H1 (cell line): ENCODE data around the gene NEGR1. TPM values are rescaled to one million over a fixed set of nuclear protein-coding genes. Genes with fewer than 3 reads are reported as not detected.

Experiments used
- CTCF ChIA-PET: fragments of 300-600 bp; sonication (Branson Sonifier 250); formaldehyde crosslinking; loops from one replicate; lab custom pipeline; 2021; ENCODE audit not compliant: partially characterized antibody; lab: Charles Lee
- POLR2A ChIA-PET: fragments of 300-600 bp; sonication (Branson Sonifier 250); formaldehyde crosslinking; loops from one replicate; lab custom pipeline; 2021; ENCODE audit warnings: inconsistent platforms; ENCODE audit not compliant: partially characterized antibody; lab: Charles Lee
- DNase-seq, 2 experiments: peaks; one replicate each; pipeline versions ENCODE4 v3.0.0 to v3.0.0-alpha.2; 2010 to 2022; ENCODE audit warnings: low spot score in 2 of 2, low read depth in 1 of 2, mixed read lengths in 1 of 2
- FAIRE-seq: peaks from 2 replicates; lab custom pipeline; 2011; peaks lifted over from hg19 to GRCh38; lab: Jason Lieb, UNC
- H2AFZ ChIP-seq: 2 replicates; pipeline ENCODE4 v1.8.1; 2012; ENCODE audit warnings: low read length, inconsistent platforms
- H2AK5ac ChIP-seq: 2 replicates; pipeline ENCODE4 v1.6.1; 2013; ENCODE audit warnings: low read depth, low read length
- H2BK120ac ChIP-seq: replicated peaks from 2 replicates; pipeline ENCODE3; 2013; ENCODE audit warnings: low read depth, low read length, inconsistent platforms
- H2BK12ac ChIP-seq: 2 replicates; pipeline ENCODE4 v1.6.1; 2013; ENCODE audit warnings: low read depth, low read length
- H2BK15ac ChIP-seq: 2 replicates; pipeline ENCODE4 v1.6.1; 2013; ENCODE audit warnings: low read length
- H2BK20ac ChIP-seq: 2 replicates; pipeline ENCODE4 v1.6.1; 2013; ENCODE audit warnings: low read length
- H2BK5ac ChIP-seq: 2 replicates; pipeline ENCODE4 v1.6.1; 2013; ENCODE audit warnings: low read depth, low read length
- H3K14ac ChIP-seq: 2 replicates; pipeline ENCODE4 v1.6.1; 2013; ENCODE audit warnings: inconsistent platforms; ENCODE audit not compliant: insufficient read length
- H3K18ac ChIP-seq: 2 replicates; pipeline ENCODE4 v1.6.1; 2013; ENCODE audit warnings: low read length; ENCODE audit errors: extremely low read depth
- H3K23ac ChIP-seq: 2 replicates; pipeline ENCODE4 v1.6.1; 2013; ENCODE audit warnings: inconsistent platforms; ENCODE audit not compliant: insufficient read length
- H3K23me2 ChIP-seq: 2 replicates; pipeline ENCODE4 v1.6.1; 2013; ENCODE audit warnings: low read depth, low read length
- H3K27ac ChIP-seq: 2 replicates; pipeline ENCODE4 v1.6.1; 2011; ENCODE audit warnings: low read depth, low read length, inconsistent platforms
- H3K27me3 ChIP-seq, 4 experiments: replicated peaks in 1 of 4; 1 replicate in 1 of 4; 2 replicates in 3 of 4; pipeline versions ENCODE4 v1.6.1 to v1.8.1; 2011 to 2013; ENCODE audit warnings: low read length in 3 of 4, mild to moderate bottlenecking in 3 of 4, inconsistent platforms in 2 of 4, mixed read lengths in 2 of 4, moderate library complexity in 1 of 4; ENCODE audit not compliant: control insufficient read depth in 3 of 4, insufficient read depth in 3 of 4; ENCODE audit errors: extremely low read depth in 1 of 4
- H3K36me3 ChIP-seq, 4 experiments: 2 replicates each; pipeline versions ENCODE4 v1.6.1 to v1.8.1; 2011 to 2013; ENCODE audit warnings: mild to moderate bottlenecking in 4 of 4, low read length in 3 of 4, moderate library complexity in 2 of 4, control low read depth in 1 of 4, inconsistent platforms in 1 of 4; ENCODE audit not compliant: insufficient read depth in 4 of 4, control insufficient read depth in 2 of 4
- H3K4ac ChIP-seq: replicated peaks from 2 replicates; pipeline ENCODE3; 2013; ENCODE audit warnings: low read length, low read depth, mixed read lengths, inconsistent platforms; ENCODE audit not compliant: insufficient read length
- H3K4me1 ChIP-seq, 4 experiments: replicated peaks in 1 of 4; 1 replicate in 1 of 4; 2 replicates in 3 of 4; pipeline versions ENCODE4 v1.6.1 to v1.8.1; 2011 to 2013; ENCODE audit warnings: low read length in 3 of 4, inconsistent platforms in 2 of 4, mixed read lengths in 1 of 4; ENCODE audit not compliant: insufficient read depth in 4 of 4, control insufficient read depth in 3 of 4
- H3K4me2 ChIP-seq, 2 experiments: 2 replicates each; pipeline versions ENCODE4 v1.6.1 to v1.8.1; 2011 to 2013; ENCODE audit warnings: low read depth in 2 of 2, low read length in 2 of 2, control low read depth in 1 of 2, inconsistent platforms in 1 of 2, mild to moderate bottlenecking in 1 of 2; ENCODE audit not compliant: insufficient read depth in 1 of 2
- H3K4me3 ChIP-seq, 4 experiments: fragments of 200-600, 300-600 bp in 1 of 4; sonication (generic), shearing (Covaris generic), sonication (Bioruptor Twin) in 1 of 4; 2 replicates each; pipeline versions ENCODE4 v1.5.1 to v1.8.1; 2011 to 2016; ENCODE audit warnings: low read length in 4 of 4, low read depth in 3 of 4, control low read depth in 2 of 4, inconsistent platforms in 2 of 4, mild to moderate bottlenecking in 2 of 4, mixed read lengths in 1 of 4, moderate library complexity in 1 of 4; ENCODE audit not compliant: insufficient read depth in 2 of 4; ENCODE audit errors: extremely low read depth in 1 of 4
- H3K56ac ChIP-seq: replicated peaks from 2 replicates; pipeline ENCODE3; 2013; ENCODE audit warnings: low read depth, mild to moderate bottlenecking, mixed read lengths, low read length, inconsistent platforms; ENCODE audit not compliant: insufficient read length
- H3K79me1 ChIP-seq: 2 replicates; pipeline ENCODE4 v1.6.1; 2013; ENCODE audit warnings: low read depth, low read length, control low read depth
- H3K79me2 ChIP-seq, 2 experiments: 2 replicates each; pipeline versions ENCODE4 v1.6.1 to v1.8.1; 2012 to 2013; ENCODE audit warnings: low read length in 2 of 2, mild to moderate bottlenecking in 2 of 2, inconsistent platforms in 1 of 2; ENCODE audit not compliant: insufficient read depth in 2 of 2, control insufficient read depth in 1 of 2
- H3K9ac ChIP-seq, 4 experiments: replicated peaks in 1 of 4; 1 replicate in 1 of 4; 2 replicates in 3 of 4; pipeline versions ENCODE4 v1.6.1 to v1.8.1; 2011 to 2013; ENCODE audit warnings: low read depth in 3 of 4, low read length in 3 of 4, control low read depth in 2 of 4, mild to moderate bottlenecking in 2 of 4, moderate library complexity in 2 of 4, inconsistent platforms in 1 of 4; ENCODE audit errors: extremely low read depth in 1 of 4
- H3K9me3 ChIP-seq, 2 experiments: 2 replicates each; pipeline versions ENCODE4 v1.6.1 to v1.8.1; 2012 to 2013; ENCODE audit warnings: mild to moderate bottlenecking in 2 of 2, moderate library complexity in 2 of 2, control low read depth in 1 of 2, inconsistent platforms in 1 of 2, low read depth in 1 of 2, low read length in 1 of 2, mixed read lengths in 1 of 2; ENCODE audit not compliant: insufficient read depth in 2 of 2
- H4K20me1 ChIP-seq, 2 experiments: replicated peaks in 1 of 2; 2 replicates each; pipeline versions ENCODE3 to v1.8.1; 2011 to 2013; ENCODE audit warnings: inconsistent platforms in 2 of 2, low read length in 2 of 2, mild to moderate bottlenecking in 1 of 2; ENCODE audit not compliant: insufficient read depth in 2 of 2, control insufficient read depth in 1 of 2
- H4K5ac ChIP-seq: 2 replicates; pipeline ENCODE4 v1.6.1; 2013; ENCODE audit warnings: low read length, low read depth, mixed read lengths, inconsistent platforms; ENCODE audit not compliant: insufficient read length
- H4K8ac ChIP-seq: 2 replicates; pipeline ENCODE4 v1.8.0; 2013; ENCODE audit warnings: mild to moderate bottlenecking, moderate library complexity, low read length, inconsistent platforms; ENCODE audit not compliant: insufficient read depth; ENCODE audit errors: extremely low read depth
- H4K91ac ChIP-seq: replicated peaks from 2 replicates; pipeline ENCODE3; 2013; ENCODE audit warnings: low read length, mixed read lengths, inconsistent platforms; ENCODE audit not compliant: insufficient read length
- CTCF ChIP-seq, 3 experiments: IDR thresholded peaks; 1 replicate in 2 of 3; 2 replicates in 1 of 3; pipeline versions ENCODE4 v1.5.1 to v1.6.1; 2011; ENCODE audit warnings: low read length in 3 of 3, mild to moderate bottlenecking in 3 of 3, inconsistent platforms in 2 of 3, low read depth in 1 of 3, moderate library complexity in 1 of 3; ENCODE audit not compliant: insufficient read depth in 1 of 3; ENCODE audit errors: control extremely low read depth in 1 of 3
- SIRT6 ChIP-seq: IDR thresholded peaks from one replicate; pipeline ENCODE4 v1.7.1; 2012; ENCODE audit warnings: low read length, inconsistent platforms
- SRF ChIP-seq: IDR thresholded peaks from 2 replicates; pipeline ENCODE4 v1.6.1; 2011; ENCODE audit warnings: mild to moderate bottlenecking, low read depth, low read length, moderate library complexity
- WGBS, 2 experiments: shearing (Covaris generic) in 1 of 2; methylation state at CpG; one replicate each; pipeline versions ENCODE4 v1.1.6 to v1.1.7; 2013 to 2015; ENCODE audit warnings: low lambda C conversion rate in 2 of 2, mixed read lengths in 2 of 2, inconsistent platforms in 1 of 2, low coverage in 1 of 2, missing lambda C conversion rate in 1 of 2; ENCODE audit not compliant: insufficient replicate concordance in 2 of 2, insufficient coverage in 1 of 2, insufficient read length in 1 of 2; ENCODE audit errors: extremely low coverage in 1 of 2, missing lambda C conversion rate in 1 of 2; 5-methylcytosine and 5-hydroxymethylcytosine counted together
- polyA plus RNA-seq, 7 experiments: library from polyadenylated mRNA; depleted of rRNA in 3 of 7; stranded (reverse) in 5 of 7; unstranded in 2 of 7; fragments of >200 nt in 5 of 7; fragments of 200-250 nt in 2 of 7; gene quantifications; 1 replicate in 5 of 7; 2 replicates in 1 of 7; 4 replicates in 1 of 7; pipeline versions ENCODE4 v1.2.1 to v1.2.3, GENCODE V29; 2011 to 2013; ENCODE audit warnings: missing spikeins in 2 of 7, mixed read lengths in 2 of 7
- total RNA-seq: library from RNA; stranded (reverse); fragmentation: NEBNext Ultra II Directional; extraction: Animal tissue kit (Norgen Biotek cat#: 25700); gene quantifications from 2 replicates; pipeline ENCODE4 v1.2.1, GENCODE V29; 2021
- TF ChIP-seq, protein P1 (sequence below): IDR thresholded peaks from 2 replicates; pipeline ENCODE4 v1.6.1; 2011; ENCODE audit warnings: low read depth, mild to moderate bottlenecking, low read length; ENCODE audit not compliant: insufficient read depth

Gene NEGR1
- total and polyA plus RNA-seq, 2 of the 8 experiments (the other 6 are each of a cell fraction or from before 2014, with no cell fraction given) = 0.71 to 1.3 TPM

GRCh38 chr1:72326494-72326893 is 44.2 kb upstream of the NEGR1 start:
- no peak overlapping the region for H3K4me2 ChIP-seq
- no peak overlapping the region for H3K14ac ChIP-seq
- no peak overlapping the region for H2AFZ ChIP-seq
- no peak overlapping the region for H4K8ac ChIP-seq
- H3K27me3 ChIP-seq = no peaks in the 10 kb centered on the region
- no peaks in the 10 kb centered on the region for H3K36me3 ChIP-seq
- WGBS, 2 experiments = no CpG with 5 or more reads among the region's 2 CpGs
- no peak overlapping the region for H3K23ac ChIP-seq
- no peak overlapping the region for H2BK12ac ChIP-seq
- no peaks in the 10 kb centered on the region for H3K23me2 ChIP-seq
- FAIRE-seq (no peak), DNase-seq (no peak)
- H3K56ac ChIP-seq = no peak overlapping the region
- TF ChIP-seq, protein P1, sequence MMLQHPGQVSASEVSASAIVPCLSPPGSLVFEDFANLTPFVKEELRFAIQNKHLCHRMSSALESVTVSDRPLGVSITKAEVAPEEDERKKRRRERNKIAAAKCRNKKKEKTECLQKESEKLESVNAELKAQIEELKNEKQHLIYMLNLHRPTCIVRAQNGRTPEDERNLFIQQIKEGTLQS = no peak
- TF ChIP-seq SIRT6 (no peak), SRF (no peak), CTCF (IDR thresholded peaks at IDR 0.05; ENCODE audit: control extremely low read depth in 1 of 3, insufficient read depth in 1 of 3, low read depth in 1 of 3, low read length in 3 of 3) (no peak)
- POLR2A ChIA-PET = no interaction called here
- H2AK5ac ChIP-seq = no peak overlapping the region
- H4K20me1 ChIP-seq = no peaks in the 10 kb centered on the region
- H3K27ac ChIP-seq = no peak overlapping the region
- H4K5ac ChIP-seq = no peak overlapping the region
- H2BK20ac ChIP-seq = no peak overlapping the region
- no peak overlapping the region for H4K91ac ChIP-seq
- no peak overlapping the region for H2BK120ac ChIP-seq
- no peak overlapping the region for H2BK15ac ChIP-seq
- no peak overlapping the region for H3K9ac ChIP-seq
- H3K79me1 ChIP-seq = no peaks in the 10 kb centered on the region
- no peak overlapping the region for H3K4ac ChIP-seq
- no peaks in the 10 kb centered on the region for H3K79me2 ChIP-seq
- no peaks in the 10 kb centered on the region for H3K4me1 ChIP-seq
- H3K4me3 ChIP-seq = no peak overlapping the region
- CTCF ChIA-PET = no interaction called here
- H3K18ac ChIP-seq = no peak overlapping the region
- no peaks in the 10 kb centered on the region for H3K9me3 ChIP-seq
- no peak overlapping the region for H2BK5ac ChIP-seq
